ENCODE results near the gene MYOZ1.
"Not testable (repeated sequence)": the region's sequence is repeated elsewhere in the genome, so short reads cannot be mapped to it uniquely, and the experiment has no call there.

Gene MYOZ1

DNA sequence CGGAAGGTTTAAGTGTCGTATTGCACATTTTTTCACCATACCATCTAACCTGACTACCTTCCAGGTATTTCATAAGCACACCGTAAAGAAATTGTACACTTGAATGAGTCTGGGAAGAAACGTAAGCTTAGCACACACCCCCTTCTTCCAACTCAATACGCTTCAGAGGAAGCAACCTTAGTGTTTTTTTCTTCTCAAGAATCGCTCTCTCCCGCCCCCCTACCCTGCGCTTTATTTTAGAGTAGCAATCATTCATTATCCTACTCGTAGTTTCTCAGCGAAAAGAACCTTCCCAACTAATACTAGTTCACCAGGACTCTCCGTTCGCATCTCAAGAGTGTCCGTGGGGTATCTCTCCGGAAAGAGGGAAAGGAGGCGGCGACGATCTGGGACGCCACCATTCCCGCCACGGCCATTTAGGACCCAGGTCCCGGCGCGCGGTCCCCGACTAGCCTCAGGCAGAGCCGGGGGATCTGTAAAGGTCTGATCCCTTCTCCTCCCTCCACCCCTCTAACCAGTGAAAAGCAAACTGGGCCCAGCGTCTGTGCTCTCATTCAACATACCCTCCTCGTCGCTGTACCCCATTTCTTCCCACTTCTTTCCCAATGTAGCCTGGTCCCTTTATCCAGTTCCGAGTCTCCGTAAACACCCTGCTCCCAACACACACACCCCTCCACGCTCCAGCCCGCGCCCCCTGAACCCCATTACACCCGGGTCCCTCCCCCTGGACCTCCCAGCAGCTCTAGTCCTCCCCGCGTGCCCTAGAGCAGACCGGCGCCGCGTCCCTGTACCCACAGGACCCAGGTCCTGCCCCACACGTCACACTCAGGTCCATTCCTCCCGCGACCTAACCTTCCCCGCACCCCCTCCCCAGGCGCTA lies 16.0 kb downstream of the MYOZ1 start:
- TF ChIP-seq EZH2phosphoT487 (conservative IDR thresholded peaks at IDR 0.05; ENCODE audit: low read length), result no peak
- TF ChIP-seq, protein P1, sequence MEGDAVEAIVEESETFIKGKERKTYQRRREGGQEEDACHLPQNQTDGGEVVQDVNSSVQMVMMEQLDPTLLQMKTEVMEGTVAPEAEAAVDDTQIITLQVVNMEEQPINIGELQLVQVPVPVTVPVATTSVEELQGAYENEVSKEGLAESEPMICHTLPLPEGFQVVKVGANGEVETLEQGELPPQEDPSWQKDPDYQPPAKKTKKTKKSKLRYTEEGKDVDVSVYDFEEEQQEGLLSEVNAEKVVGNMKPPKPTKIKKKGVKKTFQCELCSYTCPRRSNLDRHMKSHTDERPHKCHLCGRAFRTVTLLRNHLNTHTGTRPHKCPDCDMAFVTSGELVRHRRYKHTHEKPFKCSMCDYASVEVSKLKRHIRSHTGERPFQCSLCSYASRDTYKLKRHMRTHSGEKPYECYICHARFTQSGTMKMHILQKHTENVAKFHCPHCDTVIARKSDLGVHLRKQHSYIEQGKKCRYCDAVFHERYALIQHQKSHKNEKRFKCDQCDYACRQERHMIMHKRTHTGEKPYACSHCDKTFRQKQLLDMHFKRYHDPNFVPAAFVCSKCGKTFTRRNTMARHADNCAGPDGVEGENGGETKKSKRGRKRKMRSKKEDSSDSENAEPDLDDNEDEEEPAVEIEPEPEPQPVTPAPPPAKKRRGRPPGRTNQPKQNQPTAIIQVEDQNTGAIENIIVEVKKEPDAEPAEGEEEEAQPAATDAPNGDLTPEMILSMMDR (IDR thresholded peaks at IDR 0.05; ENCODE audit: insufficient read depth, low read length, poor library complexity, severe bottlenecking), result no peak
- H3F3A ChIP-seq (ENCODE audit: insufficient read depth), result peaks cover 4% of the 10 kb centered on the region; the same call in 1 of the 2 replicates

DNA sequence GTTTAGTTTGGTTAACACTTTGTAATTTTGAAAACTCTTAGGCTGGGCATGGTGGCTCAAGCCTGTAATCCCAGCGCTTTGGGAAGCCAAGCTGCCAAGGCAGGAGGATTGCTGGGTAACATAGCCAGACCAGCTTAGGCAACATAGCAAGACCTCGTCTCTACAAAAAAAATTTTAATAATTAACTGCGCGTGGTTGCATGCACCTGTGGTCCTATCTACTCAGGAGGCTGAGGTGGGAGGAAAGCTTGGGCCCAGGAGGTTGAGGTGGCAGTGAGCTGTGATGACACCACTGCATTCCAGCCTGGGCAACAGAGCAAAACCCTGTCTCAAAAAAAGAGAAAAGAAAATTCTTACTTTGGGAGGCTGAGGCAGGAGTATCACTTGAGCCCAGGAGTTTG lies 18.2 kb downstream of the MYOZ1 start:
- Histone ChIP-seq H3K9me3 (ENCODE audit: insufficient read depth, low read length) (no peaks in the 10 kb centered on the region), H3K4me3 (ENCODE audit: insufficient read depth, low read length, poor library complexity, severe bottlenecking) (no peak overlapping the region), H3K36me3 (ENCODE audit: low read length) (no peaks in the 10 kb centered on the region), H2AFZ (ENCODE audit: low read depth, low read length, severe bottlenecking) (no peak overlapping the region), H3K9ac (ENCODE audit: low read length) (no peak overlapping the region), H3K27me3 (ENCODE audit: low read length) (no peaks in the 10 kb centered on the region), H4K20me1 (ENCODE audit: low read depth, low read length) (no peaks in the 10 kb centered on the region), H3K27ac (ENCODE audit: low read depth, low read length) (no peak overlapping the region), H3F3A (ENCODE audit: insufficient read depth) (peaks cover 4% of the 10 kb centered on the region; the same call in 1 of the 2 replicates), H3K79me2 (ENCODE audit: insufficient read depth, low read length) (no peaks in the 10 kb centered on the region), H3K9me2 (replicated peaks; ENCODE audit: insufficient read depth, low read length) (no peaks in the 10 kb centered on the region), H3K4me2 (ENCODE audit: low read depth, low read length, poor library complexity, severe bottlenecking) (no peak overlapping the region)
- no peak for TF ChIP-seq EZH2phosphoT487 (conservative IDR thresholded peaks at IDR 0.05; ENCODE audit: low read length)

More for the DNA sequence above, 16.0 kb downstream of the MYOZ1 start:
- peak overlapping the region; percentile 80 for H3K9ac ChIP-seq (ENCODE audit: low read length)
- H3K27ac ChIP-seq (ENCODE audit: low read depth, low read length), result no peak overlapping the region
- H2AFZ ChIP-seq (ENCODE audit: low read depth, low read length, severe bottlenecking), result peak overlapping the region; percentile 91
- H3K36me3 ChIP-seq (ENCODE audit: low read length), result no peaks in the 10 kb centered on the region
- no peaks in the 10 kb centered on the region for H3K9me3 ChIP-seq (ENCODE audit: insufficient read depth, low read length)
- H3K4me3 ChIP-seq (ENCODE audit: insufficient read depth, low read length, poor library complexity, severe bottlenecking), result peak overlapping the region; percentile 76
- H3K27me3 ChIP-seq (ENCODE audit: low read length), result no peaks in the 10 kb centered on the region
- no peaks in the 10 kb centered on the region for H4K20me1 ChIP-seq (ENCODE audit: low read depth, low read length)
- peak overlapping the region; percentile 95 for H3K4me2 ChIP-seq (ENCODE audit: low read depth, low read length, poor library complexity, severe bottlenecking)
- H3K9me2 ChIP-seq (replicated peaks; ENCODE audit: insufficient read depth, low read length), result no peaks in the 10 kb centered on the region
- no peaks in the 10 kb centered on the region for H3K79me2 ChIP-seq (ENCODE audit: insufficient read depth, low read length)

DNA sequence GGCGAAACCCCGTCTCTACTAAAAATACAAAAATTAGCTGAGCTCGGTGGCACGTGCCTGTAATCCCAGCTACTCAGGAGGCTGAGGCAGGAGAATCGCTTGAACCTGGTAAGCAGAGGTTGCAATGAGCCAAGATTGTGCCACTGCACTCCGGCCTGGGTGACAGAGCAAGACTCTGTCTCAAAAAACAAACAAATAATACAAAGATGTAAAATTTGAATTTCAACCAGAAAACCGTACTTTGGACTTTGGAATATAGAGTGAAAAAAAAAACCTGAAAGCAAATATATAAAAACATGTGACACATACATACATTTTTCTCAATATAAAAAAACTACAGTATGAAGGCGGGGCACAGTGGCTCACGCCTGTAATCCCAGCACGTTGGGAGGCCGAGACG lies 20.3 kb downstream of the MYOZ1 start:
- H3K9me2 ChIP-seq (replicated peaks; ENCODE audit: insufficient read depth, low read length); H3K27me3 ChIP-seq (ENCODE audit: low read length); H3K4me2 ChIP-seq (ENCODE audit: low read depth, low read length, poor library complexity, severe bottlenecking); H3K79me2 ChIP-seq (ENCODE audit: insufficient read depth, low read length); H3K4me3 ChIP-seq (ENCODE audit: insufficient read depth, low read length, poor library complexity, severe bottlenecking); H4K20me1 ChIP-seq (ENCODE audit: low read depth, low read length); H3K27ac ChIP-seq (ENCODE audit: low read depth, low read length); H2AFZ ChIP-seq (ENCODE audit: low read depth, low read length, severe bottlenecking); H3K36me3 ChIP-seq (ENCODE audit: low read length); H3K9me3 ChIP-seq (ENCODE audit: insufficient read depth, low read length); H3F3A ChIP-seq (ENCODE audit: insufficient read depth); H3K9ac ChIP-seq (ENCODE audit: low read length): not testable (repeated sequence)

DNA sequence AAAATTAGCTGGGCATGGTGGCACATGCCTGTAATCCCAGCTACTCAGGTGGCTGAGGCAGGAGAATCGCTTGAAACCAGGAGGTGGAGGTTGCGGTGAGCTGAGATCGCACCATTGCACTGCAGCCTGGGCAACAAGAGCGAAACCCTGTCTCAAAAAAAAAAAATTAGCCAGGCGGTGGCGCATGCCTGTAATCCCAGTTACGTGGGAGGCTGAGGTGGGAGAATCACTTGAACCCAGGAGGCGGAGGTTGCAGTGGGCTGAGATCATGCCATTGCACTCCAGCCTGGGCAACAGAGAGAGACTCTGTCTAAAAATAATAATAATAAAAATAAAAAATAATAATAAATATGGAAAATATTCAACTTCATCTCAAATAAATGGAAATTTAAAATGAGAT lies 24.1 kb downstream of the MYOZ1 start:
- not testable (repeated sequence) for H3K27ac ChIP-seq (ENCODE audit: low read depth, low read length); H3K4me2 ChIP-seq (ENCODE audit: low read depth, low read length, poor library complexity, severe bottlenecking); H3K9ac ChIP-seq (ENCODE audit: low read length); H4K20me1 ChIP-seq (ENCODE audit: low read depth, low read length); H3K9me2 ChIP-seq (replicated peaks; ENCODE audit: insufficient read depth, low read length); H2AFZ ChIP-seq (ENCODE audit: low read depth, low read length, severe bottlenecking); H3K4me3 ChIP-seq (ENCODE audit: insufficient read depth, low read length, poor library complexity, severe bottlenecking); H3K9me3 ChIP-seq (ENCODE audit: insufficient read depth, low read length); H3K79me2 ChIP-seq (ENCODE audit: insufficient read depth, low read length); H3K36me3 ChIP-seq (ENCODE audit: low read length); H3F3A ChIP-seq (ENCODE audit: insufficient read depth); H3K27me3 ChIP-seq (ENCODE audit: low read length)

DNA sequence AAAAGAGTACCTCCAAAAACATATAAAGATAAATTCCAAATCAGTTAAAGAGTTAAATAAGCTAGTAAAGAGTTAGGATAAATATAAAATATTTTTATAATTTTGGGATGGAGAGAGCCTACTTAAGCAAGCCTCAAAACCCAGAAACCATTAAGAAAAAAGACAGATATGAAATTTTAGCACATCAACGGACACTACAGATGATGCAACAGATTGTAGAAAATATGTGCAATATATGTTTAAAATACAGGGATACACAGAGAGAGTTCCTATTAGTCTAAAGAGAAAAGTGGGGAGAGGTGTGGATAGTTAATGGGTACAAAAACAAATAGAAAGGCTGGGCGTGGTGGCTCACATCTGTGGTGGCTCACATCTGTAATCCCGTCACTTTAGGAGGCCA lies 26.6 kb downstream of the MYOZ1 start:
- H3F3A ChIP-seq (ENCODE audit: insufficient read depth), result no peaks in the 10 kb centered on the region

More for the DNA sequence above, 26.6 kb downstream of the MYOZ1 start:
- Histone ChIP-seq H3K27ac (ENCODE audit: low read depth, low read length) (no peak overlapping the region), H3K4me3 (ENCODE audit: insufficient read depth, low read length, poor library complexity, severe bottlenecking) (no peak overlapping the region), H3K9me3 (ENCODE audit: insufficient read depth, low read length) (no peaks in the 10 kb centered on the region), H3K79me2 (ENCODE audit: insufficient read depth, low read length) (no peaks in the 10 kb centered on the region), H3K9me2 (replicated peaks; ENCODE audit: insufficient read depth, low read length) (no peaks in the 10 kb centered on the region), H3K27me3 (ENCODE audit: low read length) (no peaks in the 10 kb centered on the region), H3K9ac (ENCODE audit: low read length) (no peak overlapping the region), H3K4me2 (ENCODE audit: low read depth, low read length, poor library complexity, severe bottlenecking) (no peak overlapping the region), H3K36me3 (ENCODE audit: low read length) (no peaks in the 10 kb centered on the region), H2AFZ (ENCODE audit: low read depth, low read length, severe bottlenecking) (no peak overlapping the region), H4K20me1 (ENCODE audit: low read depth, low read length) (no peaks in the 10 kb centered on the region)
- no peak for TF ChIP-seq EZH2phosphoT487 (conservative IDR thresholded peaks at IDR 0.05; ENCODE audit: low read length)
- TF ChIP-seq, protein P1 (IDR thresholded peaks at IDR 0.05; ENCODE audit: insufficient read depth, low read length, poor library complexity, severe bottlenecking), result no peak

Measured in SU-DHL-6 (cell line).